ENCODE measurements around the gene CD7. TPM values are rescaled to one million over a fixed set of nuclear protein-coding genes. Genes with fewer than 3 reads are reported as not detected.

CD7 gene
- total RNA-seq, 1 experiment from 2014 or later = not detected

GRCh38 chr17:82334622-82335394 lies 17.4 kb upstream of the CD7 start:
- no peak for DNase-seq
- peaks cover 34% of the 10 kb centered on the region for H3K4me1 Mint-ChIP-seq (ENCODE audit: low read depth, unreplicated experiment)
- TSS peak; percentile 16 for BruUV-seq (replicated peaks)
- CTCF ChIA-PET = interaction anchor here (0.6 kb wide), 1 partner anchor 407 kb away, joined by 4 read pairs; the partner anchor contains the start of gene MAFG
- H3K27ac Mint-ChIP-seq (ENCODE audit: unreplicated experiment) = peak overlapping the region; percentile 5
- H3K27me3 Mint-ChIP-seq (ENCODE audit: unreplicated experiment) = peaks cover 28% of the 10 kb centered on the region
- TF ChIP-seq CTCF (IDR thresholded peaks at IDR 0.05; ENCODE audit: unreplicated experiment) = no peak
- H3K4me3 Mint-ChIP-seq (ENCODE audit: low read depth, unreplicated experiment) = peak overlapping the region; percentile 60
- intact Hi-C loops (cut with micrococcal nuclease; ENCODE audit: unreplicated experiment) = loop anchor here (5.0 kb wide), 1 partner anchor 38 kb away; no protein-coding TSS in a partner anchor
- H3K9me3 Mint-ChIP-seq (ENCODE audit: low read depth, unreplicated experiment) = no peaks in the 10 kb centered on the region
- peaks cover 31% of the 10 kb centered on the region for H3K36me3 Mint-ChIP-seq (ENCODE audit: insufficient read depth, unreplicated experiment)

GRCh38 chr17:82334204-82334621 lies 16.8 kb upstream of the CD7 start:
- Mint-ChIP-seq H3K27ac (ENCODE audit: unreplicated experiment) (no peak overlapping the region), H3K4me1 (ENCODE audit: low read depth, unreplicated experiment) (peaks cover 30% of the 10 kb centered on the region), H3K27me3 (ENCODE audit: unreplicated experiment) (peaks cover 28% of the 10 kb centered on the region), H3K4me3 (ENCODE audit: low read depth, unreplicated experiment) (peak overlapping the region; percentile 60), H3K9me3 (ENCODE audit: low read depth, unreplicated experiment) (no peaks in the 10 kb centered on the region), H3K36me3 (ENCODE audit: insufficient read depth, unreplicated experiment) (peaks cover 31% of the 10 kb centered on the region)
- CTCF ChIA-PET = interaction anchor here (0.7 to 1.3 kb wide), 2 partner anchors 42 to 202 kb away, joined by 3 to 6 read pairs; no protein-coding TSS in a partner anchor
- no TSS peak for BruUV-seq (replicated peaks)
- DNase-seq = no peak
- no peak for TF ChIP-seq CTCF (IDR thresholded peaks at IDR 0.05; ENCODE audit: unreplicated experiment)
- intact Hi-C loops (cut with micrococcal nuclease; ENCODE audit: unreplicated experiment) = no loop called here

DNA sequence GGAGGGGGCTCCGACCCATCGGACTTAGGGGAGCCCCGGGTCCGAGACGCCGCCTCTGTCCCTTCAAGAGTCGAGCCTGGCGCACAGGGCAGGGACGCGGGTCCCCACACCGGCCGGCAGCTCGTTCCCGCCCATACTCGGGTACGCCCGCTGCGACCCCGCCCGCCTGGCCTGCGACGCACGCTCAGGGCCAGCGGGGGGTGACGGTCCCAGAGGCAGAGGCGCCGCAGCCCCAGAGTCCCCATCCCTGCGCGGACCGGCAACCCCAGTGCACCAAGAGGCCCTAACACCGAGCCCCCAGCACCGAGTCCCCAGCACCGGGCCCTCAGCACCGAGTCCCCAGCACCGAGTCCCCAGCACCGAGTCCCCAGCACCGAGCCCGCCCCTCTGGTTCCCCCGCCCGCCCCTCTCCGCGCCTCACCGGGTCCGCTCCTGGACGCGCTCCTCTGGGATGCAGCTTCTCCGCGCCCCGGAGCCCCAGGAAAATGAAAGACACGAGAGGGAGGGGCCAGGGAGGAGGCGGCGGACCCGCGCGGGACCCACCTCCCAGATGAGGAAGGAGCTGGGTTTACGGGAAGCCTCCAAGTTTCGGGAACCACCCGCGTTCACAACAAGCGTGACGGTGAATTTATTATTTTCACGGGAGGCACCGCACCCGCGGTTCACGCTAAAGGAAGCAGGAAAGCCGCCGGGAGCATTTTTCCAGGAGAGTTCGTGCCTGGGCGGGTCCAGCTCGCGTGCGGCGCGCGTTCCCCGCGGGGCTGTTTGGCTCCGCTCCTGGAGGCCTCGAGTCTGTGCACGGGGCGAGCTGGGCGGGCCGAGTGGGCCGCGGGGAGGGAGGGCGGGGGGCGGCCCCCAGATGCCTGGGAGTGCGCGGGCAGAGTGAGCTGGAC lies 16.1 kb upstream of the CD7 start, which contains the start of gene SECTM1:
TSS of gene SECTM1 (minus strand) at position 488 of the 893 bp plus-strand sequence. CDS start 6,526 bp downstream, outside the sequence.
- BruUV-seq (replicated peaks) = no TSS peak
- CTCF ChIA-PET = interaction anchor here (0.6 to 1.3 kb wide), 3 partner anchors 9 to 202 kb away, joined by 3 to 6 read pairs (median 4); no protein-coding TSS in a partner anchor
- H3K27me3 Mint-ChIP-seq (ENCODE audit: unreplicated experiment) = peaks cover 28% of the 10 kb centered on the region
- peaks cover 31% of the 10 kb centered on the region for H3K36me3 Mint-ChIP-seq (ENCODE audit: insufficient read depth, unreplicated experiment)
- DNase-seq = no peak
- peaks cover 23% of the 10 kb centered on the region for H3K4me1 Mint-ChIP-seq (ENCODE audit: low read depth, unreplicated experiment)
- H3K27ac Mint-ChIP-seq (ENCODE audit: unreplicated experiment) = peak within 1 kb of the TSS; percentile 58
- peak within 1 kb of the TSS; percentile 60 for H3K4me3 Mint-ChIP-seq (ENCODE audit: low read depth, unreplicated experiment)
- no peaks in the 10 kb centered on the region for H3K9me3 Mint-ChIP-seq (ENCODE audit: low read depth, unreplicated experiment)
- TF ChIP-seq CTCF (IDR thresholded peaks at IDR 0.05; ENCODE audit: unreplicated experiment) = no peak
- intact Hi-C loops (cut with micrococcal nuclease; ENCODE audit: unreplicated experiment) = no loop called here

- Mint-ChIP-seq H3K4me3 (ENCODE audit: low read depth, unreplicated experiment) (peak overlapping the region; percentile 60), H3K27me3 (ENCODE audit: unreplicated experiment) (peaks cover 28% of the 10 kb centered on the region), H3K27ac (ENCODE audit: unreplicated experiment) (peak overlapping the region; percentile 58), H3K9me3 (ENCODE audit: low read depth, unreplicated experiment) (no peaks in the 10 kb centered on the region), H3K4me1 (ENCODE audit: low read depth, unreplicated experiment) (peaks cover 18% of the 10 kb centered on the region), H3K36me3 (ENCODE audit: insufficient read depth, unreplicated experiment) (peaks cover 31% of the 10 kb centered on the region)
- intact Hi-C loops (cut with micrococcal nuclease; ENCODE audit: unreplicated experiment) = no loop called here
- no peak for TF ChIP-seq CTCF (IDR thresholded peaks at IDR 0.05; ENCODE audit: unreplicated experiment)
- DNase-seq = peak; percentile 57
- CTCF ChIA-PET = interaction anchor here (0.6 to 1.3 kb wide), 2 partner anchors 8 to 40 kb away, joined by 3 to 4 read pairs; no protein-coding TSS in a partner anchor
- BruUV-seq (replicated peaks) = TSS peak; percentile 56
Observed at GRCh38 chr17:82332669-82333278, 15.4 kb upstream of the CD7 start.

Data from Calu3 (cell line).